ENCODE results near the gene GPR65. TPM values are rescaled to one million over a fixed set of nuclear protein-coding genes. Genes with fewer than 3 reads are reported as not detected.
"Not testable (repeated sequence)": the region's sequence is repeated elsewhere in the genome, so short reads cannot be mapped to it uniquely, and the experiment has no call there.

The GPR65 gene
- total and polyA plus RNA-seq, 3 donors from 2014 or later, result 0.08 to 0.96 (median 0.31) TPM

- Histone ChIP-seq H3K9me3 (no peaks in the 10 kb centered on the region), H3K36me3 (ENCODE audit: low read depth, missing control alignments) (no peaks in the 10 kb centered on the region), H3K4me1 (no peaks in the 10 kb centered on the region), H3K27ac (no peak overlapping the region), H3K27me3 (no peaks in the 10 kb centered on the region), H3K4me3 (no peak overlapping the region)
- TF ChIP-seq, protein P1, sequence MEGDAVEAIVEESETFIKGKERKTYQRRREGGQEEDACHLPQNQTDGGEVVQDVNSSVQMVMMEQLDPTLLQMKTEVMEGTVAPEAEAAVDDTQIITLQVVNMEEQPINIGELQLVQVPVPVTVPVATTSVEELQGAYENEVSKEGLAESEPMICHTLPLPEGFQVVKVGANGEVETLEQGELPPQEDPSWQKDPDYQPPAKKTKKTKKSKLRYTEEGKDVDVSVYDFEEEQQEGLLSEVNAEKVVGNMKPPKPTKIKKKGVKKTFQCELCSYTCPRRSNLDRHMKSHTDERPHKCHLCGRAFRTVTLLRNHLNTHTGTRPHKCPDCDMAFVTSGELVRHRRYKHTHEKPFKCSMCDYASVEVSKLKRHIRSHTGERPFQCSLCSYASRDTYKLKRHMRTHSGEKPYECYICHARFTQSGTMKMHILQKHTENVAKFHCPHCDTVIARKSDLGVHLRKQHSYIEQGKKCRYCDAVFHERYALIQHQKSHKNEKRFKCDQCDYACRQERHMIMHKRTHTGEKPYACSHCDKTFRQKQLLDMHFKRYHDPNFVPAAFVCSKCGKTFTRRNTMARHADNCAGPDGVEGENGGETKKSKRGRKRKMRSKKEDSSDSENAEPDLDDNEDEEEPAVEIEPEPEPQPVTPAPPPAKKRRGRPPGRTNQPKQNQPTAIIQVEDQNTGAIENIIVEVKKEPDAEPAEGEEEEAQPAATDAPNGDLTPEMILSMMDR (IDR thresholded peaks at IDR 0.05), result no peak
- TF ChIP-seq POLR2A (IDR thresholded peaks at IDR 0.05), result no peak
- intact Hi-C loops (cut with DNase I; ENCODE audit: low total_unique reads), result no loop called here
- 88 to 90% methylated on average over 5 of the region's 5 CpGs for WGBS, 2 donors
- DNase-seq, result no peak
These were observed 7.6 kb downstream of the GPR65 start for GRCh38 chr14:88012495-88012894.

DNA sequence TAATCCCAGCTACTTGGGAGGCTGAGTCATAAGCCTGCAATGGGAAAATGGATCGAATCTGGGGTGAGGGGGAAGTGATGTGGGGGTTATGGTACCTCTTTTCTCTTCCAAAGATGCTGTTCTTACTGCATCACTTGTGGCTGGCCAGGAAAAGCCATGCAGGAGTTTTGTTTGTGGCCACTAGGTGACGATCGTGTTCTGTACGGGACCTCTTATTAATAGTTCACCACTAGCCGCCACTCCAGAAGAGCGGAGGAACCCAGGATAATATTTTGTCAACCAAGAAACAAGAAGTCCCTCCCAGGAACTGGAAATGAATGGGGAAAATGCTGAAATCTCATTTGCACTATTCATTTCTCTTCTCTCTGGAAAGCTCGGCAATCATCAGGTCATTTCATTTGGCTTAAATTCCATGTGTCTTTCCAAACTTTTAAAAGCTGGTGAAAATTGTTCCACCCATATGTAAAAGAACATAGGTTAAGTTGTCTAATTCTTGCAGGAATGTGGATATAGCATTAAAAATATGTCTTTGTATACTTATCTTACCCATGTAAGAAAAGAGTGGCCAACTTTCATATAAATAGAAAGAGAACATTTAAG lies 8.9 kb downstream of the GPR65 start:
- TF ChIP-seq POLR2A (IDR thresholded peaks at IDR 0.05), result no peak
- TF ChIP-seq, protein P1 (IDR thresholded peaks at IDR 0.05), result peak; percentile 85 to 97 (median 88)
- 18 to 19% methylated on average over 7 of the region's 7 CpGs for WGBS, 2 donors
- H3K4me1 ChIP-seq, result no peaks in the 10 kb centered on the region
- H3K36me3 ChIP-seq (ENCODE audit: low read depth, missing control alignments), result no peaks in the 10 kb centered on the region
- H3K4me3 ChIP-seq, result no peak overlapping the region
- intact Hi-C loops (cut with DNase I; ENCODE audit: low total_unique reads), result no loop called here
- H3K9me3 ChIP-seq, result no peaks in the 10 kb centered on the region
- DNase-seq, result peak; percentile 87
- H3K27me3 ChIP-seq, result no peaks in the 10 kb centered on the region
- H3K27ac ChIP-seq, result no peak overlapping the region

DNA sequence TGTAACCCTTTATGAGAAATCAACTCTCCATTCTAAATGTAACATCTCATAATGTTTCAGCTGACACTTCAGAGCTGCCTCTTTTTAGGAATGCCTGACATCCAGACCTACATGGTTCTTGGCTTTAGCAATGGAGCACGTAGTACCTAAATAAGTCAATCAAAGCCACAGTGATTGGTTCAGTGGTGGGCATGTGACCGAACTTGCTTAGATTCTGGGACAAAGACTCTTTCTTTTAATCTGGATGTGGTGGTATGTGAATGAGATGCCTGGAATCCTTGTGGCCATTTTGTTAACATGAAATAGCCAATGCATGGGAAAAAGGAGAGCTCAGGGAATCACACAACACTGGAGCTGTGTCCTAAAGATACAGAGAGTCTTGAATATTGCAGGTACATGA lies 11.8 kb downstream of the GPR65 start:
- Histone ChIP-seq H3K36me3 (ENCODE audit: low read depth, missing control alignments) (no peaks in the 10 kb centered on the region), H3K27ac (no peak overlapping the region), H3K27me3 (no peaks in the 10 kb centered on the region), H3K4me3 (no peak overlapping the region), H3K9me3 (no peaks in the 10 kb centered on the region), H3K4me1 (no peaks in the 10 kb centered on the region)
- 90 to 95% methylated on average over 2 of the region's 2 CpGs for WGBS, 2 donors
- DNase-seq, result no peak
- TF ChIP-seq, protein P1 (IDR thresholded peaks at IDR 0.05), result no peak
- TF ChIP-seq POLR2A (IDR thresholded peaks at IDR 0.05), result no peak
- intact Hi-C loops (cut with DNase I; ENCODE audit: low total_unique reads), result no loop called here

- Histone ChIP-seq H3K4me1 (no peaks in the 10 kb centered on the region), H3K27me3 (no peaks in the 10 kb centered on the region), H3K27ac (no peak overlapping the region), H3K4me3 (no peak overlapping the region), H3K9me3 (no peaks in the 10 kb centered on the region), H3K36me3 (ENCODE audit: low read depth, missing control alignments) (no peaks in the 10 kb centered on the region)
- no peak for TF ChIP-seq POLR2A (IDR thresholded peaks at IDR 0.05)
- TF ChIP-seq, protein P1 (IDR thresholded peaks at IDR 0.05), result no peak
- WGBS, 2 donors, result 89 to 96% methylated on average over 2 of the region's 2 CpGs
- intact Hi-C loops (cut with DNase I; ENCODE audit: low total_unique reads), result no loop called here
- DNase-seq, result no peak
These were observed 12.6 kb downstream of the GPR65 start for GRCh38 chr14:88017535-88017934.

- intact Hi-C loops (cut with DNase I; ENCODE audit: low total_unique reads), result no loop called here
These were observed 18.8 kb downstream of the GPR65 start for GRCh38 chr14:88023658-88024187.

DNA sequence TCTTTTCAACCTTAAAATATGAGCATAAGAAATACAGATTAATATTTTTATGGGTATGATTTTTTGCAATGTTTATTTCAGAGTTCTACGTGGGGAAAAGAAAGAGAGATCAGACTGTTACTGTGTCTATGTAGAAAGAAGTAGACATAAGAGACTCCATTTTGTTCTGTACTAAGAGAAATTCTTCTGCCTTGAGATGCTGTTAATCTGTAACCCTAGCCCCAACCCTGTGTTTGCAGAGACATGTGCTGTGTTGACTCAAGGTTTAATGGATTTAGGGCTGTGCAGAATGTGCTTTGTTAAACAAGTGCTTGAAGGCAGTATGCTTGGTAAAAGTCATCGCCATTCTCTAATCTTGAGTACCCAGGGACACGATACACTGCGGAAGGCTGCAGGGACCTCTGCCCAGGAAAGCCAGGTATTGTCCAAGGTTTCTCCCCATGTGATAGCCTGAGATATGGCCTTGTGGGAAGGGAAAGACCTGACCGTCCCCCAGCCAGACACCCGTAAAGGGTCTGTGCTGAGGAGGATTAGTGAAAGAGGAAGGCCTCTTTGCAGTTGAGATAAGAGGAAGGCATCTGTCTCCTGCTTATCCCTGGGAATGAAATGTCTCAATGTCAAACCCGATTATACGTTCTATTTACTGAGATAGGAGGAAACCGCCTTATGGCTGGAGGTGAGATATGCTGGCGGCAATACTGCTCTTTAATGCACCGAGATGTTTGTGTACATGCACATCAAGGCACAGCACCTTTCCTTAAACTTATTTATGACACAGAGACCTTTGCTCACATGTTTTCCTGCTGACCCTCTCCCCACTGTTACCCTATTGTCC lies 19.5 kb downstream of the GPR65 start:
- DNase-seq; intact Hi-C loops (cut with DNase I; ENCODE audit: low total_unique reads); H3K27me3 ChIP-seq; H3K4me3 ChIP-seq; H3K36me3 ChIP-seq (ENCODE audit: low read depth, missing control alignments); H3K9me3 ChIP-seq; H3K27ac ChIP-seq; H3K4me1 ChIP-seq: not testable (repeated sequence)
- WGBS, 2 donors, result 62% methylated on average over 9 to 11 of the region's 11 CpGs

More at GRCh38 chr14:88023658-88024187, 18.8 kb downstream of the GPR65 start:
- TF ChIP-seq, protein P1 (IDR thresholded peaks at IDR 0.05), result no peak
- no peak for TF ChIP-seq POLR2A (IDR thresholded peaks at IDR 0.05)
- H3K9me3 ChIP-seq, result no peaks in the 10 kb centered on the region
- WGBS, 2 donors, result 62 to 64% methylated on average over 3 of the region's 3 CpGs
- H3K36me3 ChIP-seq (ENCODE audit: low read depth, missing control alignments), result no peaks in the 10 kb centered on the region
- H3K27me3 ChIP-seq, result no peaks in the 10 kb centered on the region
- DNase-seq, result no peak
- H3K27ac ChIP-seq, result no peak overlapping the region
- H3K4me3 ChIP-seq, result no peak overlapping the region
- no peaks in the 10 kb centered on the region for H3K4me1 ChIP-seq
